ENCODE results near the gene IL1RN.

IL1RN gene

DNA sequence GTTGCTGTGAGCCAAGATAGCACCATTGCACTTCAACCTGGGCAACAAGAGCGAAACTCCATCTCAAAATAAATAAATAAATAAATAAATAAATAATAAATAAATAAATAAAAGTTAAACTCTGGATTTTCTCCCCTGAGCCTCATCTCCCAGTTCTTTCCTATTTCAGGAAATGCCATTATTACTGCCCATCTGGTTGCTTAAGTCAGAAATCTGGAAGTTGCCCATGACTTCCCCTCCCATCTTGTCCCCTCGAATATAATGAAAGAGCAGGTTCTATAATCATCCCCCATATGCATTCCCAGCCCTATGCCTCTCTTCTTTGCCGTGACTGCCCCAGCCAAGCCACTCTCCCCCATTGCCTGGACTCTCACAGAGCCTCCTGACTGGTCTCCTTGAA, 42.2 kb downstream of the IL1RN start:
- H3K4me3 ChIP-seq (ENCODE audit: low read length) = no peak overlapping the region
- TF ChIP-seq CTCF (conservative IDR thresholded peaks at IDR 0.05; ENCODE audit: low read length) = no peak
- DNase-seq (ENCODE audit: low read depth) = no peak

DNA sequence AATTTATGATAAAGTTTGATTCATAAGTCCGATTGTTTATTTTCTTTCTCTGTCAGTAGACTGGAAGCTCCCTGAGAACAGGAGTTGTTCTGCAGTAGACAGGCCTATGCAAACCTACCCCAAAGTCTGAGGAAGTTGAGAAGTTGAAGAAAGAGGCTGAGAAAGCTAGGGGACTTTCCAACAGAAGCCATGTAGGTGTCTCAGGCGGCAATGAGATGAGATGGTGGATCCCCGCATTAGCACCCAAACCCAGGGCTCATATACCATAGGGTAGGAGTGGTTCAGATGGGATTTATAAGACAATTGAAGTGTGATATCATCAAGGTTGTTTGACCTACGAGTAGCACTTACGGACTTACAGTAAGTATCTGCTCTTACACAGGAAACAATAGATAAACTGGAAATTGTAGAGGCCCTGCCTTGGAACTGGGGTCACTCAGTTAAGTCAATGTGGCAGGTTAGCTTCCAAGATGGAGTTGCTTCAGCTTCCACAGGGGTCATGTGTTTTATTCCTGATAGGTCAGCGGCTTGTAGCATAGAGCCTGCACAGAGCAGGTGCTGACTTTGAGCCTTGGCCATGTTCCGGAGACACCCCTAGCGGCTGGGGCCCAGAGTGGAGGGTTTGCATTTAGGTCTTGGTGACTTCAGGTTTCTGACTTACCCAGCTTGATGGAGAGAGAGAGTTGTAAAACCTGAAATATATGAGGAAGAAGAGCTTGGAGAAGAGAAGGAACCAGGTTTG, 44.1 kb downstream of the IL1RN start:
- TF ChIP-seq CTCF (conservative IDR thresholded peaks at IDR 0.05; ENCODE audit: low read length) = no peak
- no peak overlapping the region for H3K4me3 ChIP-seq (ENCODE audit: low read length)
- no peak for DNase-seq (ENCODE audit: low read depth)

- H3K4me3 ChIP-seq (ENCODE audit: low read length) = no peak overlapping the region
- TF ChIP-seq CTCF (conservative IDR thresholded peaks at IDR 0.05; ENCODE audit: low read length) = no peak
- DNase-seq (ENCODE audit: low read depth) = no peak
Observed at GRCh38 chr2:113172721-113173541, 45.5 kb downstream of the IL1RN start.

DNA sequence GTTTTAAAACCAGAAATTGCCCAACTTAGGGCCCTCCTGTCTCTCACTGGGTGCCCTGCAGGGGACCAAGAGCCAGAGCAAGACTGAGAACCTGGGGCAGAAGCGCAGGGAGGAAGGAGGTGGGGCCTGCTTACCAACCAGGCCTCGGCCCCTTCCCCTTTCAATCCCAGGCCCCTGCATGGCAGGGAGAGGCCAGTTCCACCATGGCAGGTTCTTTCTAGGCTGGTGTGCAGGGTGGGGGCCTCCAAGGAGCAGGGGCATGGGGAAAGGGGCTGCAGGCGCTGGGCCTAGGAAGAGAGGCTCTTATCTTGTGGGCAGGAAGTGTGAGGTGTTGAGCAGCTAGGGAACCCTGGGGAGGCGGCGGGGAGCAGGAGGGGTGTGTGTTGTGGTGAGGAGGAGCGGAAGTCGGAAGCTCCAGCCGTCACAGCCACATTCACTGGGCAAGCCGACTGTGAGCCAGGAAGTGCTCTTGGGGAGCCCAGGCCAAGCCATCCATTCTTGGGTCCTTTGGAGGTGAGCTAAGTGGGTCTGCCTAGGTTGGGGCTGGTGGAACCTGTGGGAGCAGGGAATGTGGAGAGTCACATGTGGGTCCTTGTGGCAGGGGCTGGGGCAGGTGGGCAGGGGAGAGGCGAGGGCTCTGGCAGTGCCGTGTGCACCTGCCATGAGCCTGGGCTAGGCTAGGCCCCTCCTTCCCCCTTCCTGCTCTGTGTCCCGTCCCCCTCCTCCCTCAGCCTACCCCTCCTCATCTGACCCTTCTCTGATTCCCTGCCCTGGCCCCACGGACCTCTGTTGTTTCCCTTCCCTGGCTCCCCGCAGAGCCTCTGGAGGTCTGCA, 46.4 kb downstream of the IL1RN start, which contains the start of gene PSD4:
PSD4 (plus strand) TSS at position 430 of the 834 bp plus-strand sequence. CDS start 8,486 bp downstream, outside the sequence.
- H3K4me3 ChIP-seq (ENCODE audit: low read length) = no peak within 1 kb of the TSS
- no peak for DNase-seq (ENCODE audit: low read depth)
- TF ChIP-seq CTCF (conservative IDR thresholded peaks at IDR 0.05; ENCODE audit: low read length) = no peak

DNA sequence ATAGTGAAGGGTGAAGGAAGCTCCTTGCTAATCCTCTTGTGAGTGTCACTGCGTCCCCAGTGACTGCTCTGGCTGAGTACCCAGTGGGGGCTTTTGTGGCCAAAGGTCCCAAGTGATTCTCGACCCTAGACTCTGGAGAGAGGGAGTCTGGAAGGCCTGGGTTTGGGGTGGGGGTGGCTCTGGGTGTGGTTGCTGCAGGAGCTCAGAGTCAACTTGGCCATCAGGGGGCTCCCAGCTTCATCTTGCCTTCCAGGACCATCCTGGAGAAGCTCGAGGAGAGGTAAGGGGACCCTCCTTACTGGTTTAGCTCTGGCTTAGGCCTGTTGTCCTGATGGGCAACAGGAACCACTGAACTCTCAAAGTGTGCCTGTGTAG, 47.0 kb downstream of the IL1RN start:
- TF ChIP-seq CTCF (conservative IDR thresholded peaks at IDR 0.05; ENCODE audit: low read length) = no peak
- H3K4me3 ChIP-seq (ENCODE audit: low read length) = no peak overlapping the region
- DNase-seq (ENCODE audit: low read depth) = no peak

- DNase-seq (ENCODE audit: low read depth) = no peak
- TF ChIP-seq CTCF (conservative IDR thresholded peaks at IDR 0.05; ENCODE audit: low read length) = no peak
- no peak overlapping the region for H3K4me3 ChIP-seq (ENCODE audit: low read length)
Observed at GRCh38 chr2:113175042-113175628, 47.7 kb downstream of the IL1RN start.

All from AG10803 (cell line).